Heart right ventricle (tissue), 16 donors: Measurements from ENCODE around the gene CCDC69. TPM values are rescaled to one million over a fixed set of nuclear protein-coding genes. Genes with fewer than 3 reads are reported as not detected.

Experiments used
- ATAC-seq, 8 donors: fragments of 200-7000 bp; cut with Tn5 transposase; one replicate each; pipeline ENCODE4 v1.9.1; 2020; ENCODE audit warnings: mild to moderate bottlenecking in 8 of 8, moderate library complexity in 8 of 8, moderate number of reproducible peaks in 1 of 8
- DNase-seq, 2 donors: peaks; one replicate each; pipeline ENCODE4 v3.0.0-alpha.2; 2020
- H3K27ac ChIP-seq, 10 donors: fragments of 200-600 bp; sonication (generic) in 2 of 10; one replicate each; pipeline versions ENCODE4 v1.5.0 to v1.8.0; 2020 to 2022; ENCODE audit warnings: mild to moderate bottlenecking in 3 of 10
- H3K27me3 ChIP-seq, 7 donors: fragments of 200-600 bp; one replicate each; pipeline ENCODE4 v1.8.0; 2021 to 2022; ENCODE audit warnings: mild to moderate bottlenecking in 2 of 7
- H3K36me3 ChIP-seq, 9 donors: fragments of 200-600 bp; sonication (generic) in 1 of 9; one replicate each; pipeline versions ENCODE4 v1.5.0 to v1.8.0; 2020 to 2022; ENCODE audit warnings: mild to moderate bottlenecking in 2 of 9
- H3K4me1 ChIP-seq, 9 donors: fragments of 200-600 bp; sonication (generic) in 1 of 9; one replicate each; pipeline versions ENCODE4 v1.5.0 to v1.8.0; 2020 to 2022; ENCODE audit warnings: mild to moderate bottlenecking in 4 of 9
- H3K4me3 ChIP-seq, 10 donors: fragments of 200-600 bp; sonication (generic) in 2 of 10; one replicate each; pipeline versions ENCODE4 v1.5.0 to v1.8.0; 2020 to 2022; ENCODE audit warnings: mild to moderate bottlenecking in 7 of 10, moderate library complexity in 2 of 10
- H3K9me3 ChIP-seq, 11 donors: fragments of 200-600 bp in 10 of 11; sonication (generic) in 2 of 11; one replicate each; pipeline versions ENCODE4 v1.5.0 to v1.8.0; 2013 to 2022; ENCODE audit warnings: mild to moderate bottlenecking in 2 of 11, control low read depth in 1 of 11, moderate library complexity in 1 of 11
- WGBS, 2 donors: extraction: QIAGEN DNeasy Blood & Tissue Kit; methylation state at CpG; one replicate each; pipeline ENCODE4 v1.1.7; 2013; ENCODE audit warnings: inconsistent platforms in 1 of 2; 5-methylcytosine and 5-hydroxymethylcytosine counted together
- intact Hi-C, 10 donors: fragments of 100-400 bp; cut with DNase I; formaldehyde crosslinking; loops; one replicate each; pipeline versions ENCODE4 v1.11.1 to v1.14.2; 2022
- polyA plus RNA-seq, 2 donors: library from polyadenylated mRNA; stranded (reverse); fragments of 200-250 nt; gene quantifications; one replicate each; pipeline ENCODE4 v1.2.3, GENCODE V29; 2013
- total RNA-seq, 10 donors: library from RNA; stranded (reverse); fragmentation: NEBNext Ultra II Directional in 3 of 10; extraction: Animal tissue kit (Norgen Biotek cat#: 25700) in 3 of 10; gene quantifications; one replicate each; pipeline versions ENCODE4 v1.2.1 to v1.2.4, GENCODE V29; 2021 to 2023
- TF ChIP-seq, protein P1 (sequence below), 9 donors: fragments of 200-600 bp; sonication (generic) in 2 of 9; IDR thresholded peaks; one replicate each; pipeline versions ENCODE4 v1.5.0 to v1.8.0; 2021 to 2022; ENCODE audit warnings: antibody characterized with exemption in 9 of 9, mild to moderate bottlenecking in 5 of 9, moderate library complexity in 1 of 9
- donor health status: Arrhythmogenic right ventricular cardiomyopathy.
- donor health status: ischemic (EF 13 %, LVEDD 7.1; RV severe dilation, severe dysfunction).
- donor health status: healthy with polysubstance abuse.
- donor health status: DM: no; HTN: yes; CAD: no.
- donor health status: DM: no; HTN: no; CAD: no.
- donor health status: ischemic (EF 25% LVEDD 6.9; RV normal size, moderate dysfunction).
- donor health status: ischemic (EF 25% LVEDD 5.7; RV mildly dilated, moderate dysfunction).
- donor health status: healthy.
- donor health status: DM: yes; HTN: yes; CAD: no.
- donor health status: Ischemic cardiomyopathy.
- donor health status: ischemic (EF 35%, LVEDD 5.7; RV mildly dilated, moderate dysfunction).
- donor health status: nonischemic (EF 11% LVEDD 7.7; RV severe dilation, severe dysfunction).
- donor health status: DM: yes; HTN: yes; CAD: no.
- donor health status: PGD.
- donor health status: ischemic (EF 29% LVEDD 5.4; RV normal size, mild dysfunction).
- donor health status: nonischemic (EF 23%, LVEDD 6.1; RV moderate dilation, normal function).

CCDC69 gene
- total and polyA plus RNA-seq, 12 donors: 50.8 to 191 (median 104) TPM

GRCh38 chr5:151155775-151156506, 68.0 kb downstream of the CCDC69 start:
- intact Hi-C loops: loop anchor here in 2 of 10 donors (5.0 kb wide), 3 partner anchors 81 to 149 kb away; no protein-coding TSS in a partner anchor
- Histone ChIP-seq H3K4me3 (peak overlapping the region; percentile 58 to 95 (median 84)), H3K36me3 (peaks cover 0 to 13% (median 0%) of the 10 kb centered on the region in 9 donors), H3K27me3 (no peaks in the 10 kb centered on the region), H3K27ac (peak overlapping the region; percentile 61 to 96 (median 89)), H3K4me1 (peaks cover 25 to 73% (median 65%) of the 10 kb centered on the region in 9 donors), H3K9me3 (no peaks in the 10 kb centered on the region)
- DNase-seq (peak; percentile 26 to 32), ATAC-seq (peak in 4 of 8 donors; percentile 9 to 53 (median 26))
- WGBS, 2 donors: 11 to 22% methylated on average over 9 of the region's 9 CpGs
- TF ChIP-seq, protein P1, sequence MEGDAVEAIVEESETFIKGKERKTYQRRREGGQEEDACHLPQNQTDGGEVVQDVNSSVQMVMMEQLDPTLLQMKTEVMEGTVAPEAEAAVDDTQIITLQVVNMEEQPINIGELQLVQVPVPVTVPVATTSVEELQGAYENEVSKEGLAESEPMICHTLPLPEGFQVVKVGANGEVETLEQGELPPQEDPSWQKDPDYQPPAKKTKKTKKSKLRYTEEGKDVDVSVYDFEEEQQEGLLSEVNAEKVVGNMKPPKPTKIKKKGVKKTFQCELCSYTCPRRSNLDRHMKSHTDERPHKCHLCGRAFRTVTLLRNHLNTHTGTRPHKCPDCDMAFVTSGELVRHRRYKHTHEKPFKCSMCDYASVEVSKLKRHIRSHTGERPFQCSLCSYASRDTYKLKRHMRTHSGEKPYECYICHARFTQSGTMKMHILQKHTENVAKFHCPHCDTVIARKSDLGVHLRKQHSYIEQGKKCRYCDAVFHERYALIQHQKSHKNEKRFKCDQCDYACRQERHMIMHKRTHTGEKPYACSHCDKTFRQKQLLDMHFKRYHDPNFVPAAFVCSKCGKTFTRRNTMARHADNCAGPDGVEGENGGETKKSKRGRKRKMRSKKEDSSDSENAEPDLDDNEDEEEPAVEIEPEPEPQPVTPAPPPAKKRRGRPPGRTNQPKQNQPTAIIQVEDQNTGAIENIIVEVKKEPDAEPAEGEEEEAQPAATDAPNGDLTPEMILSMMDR (IDR thresholded peaks at IDR 0.05): peak in 2 of 9 donors; percentile 16 to 20

DNA sequence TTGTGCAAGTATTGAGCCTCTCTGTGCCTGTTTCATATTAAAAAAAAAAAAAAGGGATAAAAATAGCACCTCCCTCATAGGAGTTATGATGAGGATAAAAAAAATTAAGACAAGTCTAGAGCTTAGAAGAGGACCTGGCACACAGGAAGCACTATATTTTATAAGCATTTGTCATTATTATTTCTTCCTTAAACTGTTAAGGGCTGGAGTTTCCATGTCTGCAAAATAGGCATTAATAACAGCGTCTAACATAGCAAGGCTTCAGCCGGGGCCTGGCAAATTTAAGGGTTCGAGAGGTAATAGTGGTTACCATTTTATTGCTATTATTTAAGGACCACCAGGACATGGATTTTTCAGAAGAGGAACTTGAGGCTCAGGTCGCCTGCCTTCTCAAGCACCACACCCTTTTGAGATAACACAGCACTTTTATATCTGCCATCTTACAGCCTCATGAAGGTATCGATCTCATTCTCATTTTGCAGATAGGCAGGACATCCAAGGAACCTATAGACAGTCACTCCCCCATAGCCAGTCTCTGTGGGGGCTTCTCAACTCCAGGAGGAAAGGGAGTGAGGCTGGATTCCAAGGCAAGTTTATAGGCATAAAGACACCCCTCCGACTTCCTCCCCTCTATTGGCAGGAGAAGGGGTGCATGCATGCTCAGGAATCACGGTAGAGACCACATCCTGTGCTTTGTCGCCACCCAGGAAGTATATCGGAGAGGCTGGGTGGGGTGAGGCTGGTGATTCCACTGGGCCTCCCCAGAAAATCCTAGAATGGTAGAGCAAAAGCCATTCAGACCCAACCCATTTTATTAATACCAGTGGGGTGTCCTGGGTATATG, 68.7 kb downstream of the CCDC69 start:
- peaks cover 33 to 81% (median 73%) of the 10 kb centered on the region in 9 donors for H3K4me1 ChIP-seq
- TF ChIP-seq, protein P1 (IDR thresholded peaks at IDR 0.05): no peak
- intact Hi-C loops: loop anchor here in 2 of 10 donors (5.0 kb wide), 3 partner anchors 82 to 148 kb away; no protein-coding TSS in a partner anchor
- H3K36me3 ChIP-seq: peaks cover 0 to 13% (median 0%) of the 10 kb centered on the region in 9 donors
- WGBS, 2 donors: 41% methylated on average over 9 of the region's 9 CpGs
- H3K4me3 ChIP-seq: peak overlapping the region in 9 of 10 donors; percentile 58 to 95 (median 85)
- no peak for DNase-seq
- no peak for ATAC-seq
- no peaks in the 10 kb centered on the region for H3K27me3 ChIP-seq
- no peaks in the 10 kb centered on the region for H3K9me3 ChIP-seq
- peak overlapping the region in 9 of 10 donors; percentile 86 to 96 (median 89) for H3K27ac ChIP-seq

DNA sequence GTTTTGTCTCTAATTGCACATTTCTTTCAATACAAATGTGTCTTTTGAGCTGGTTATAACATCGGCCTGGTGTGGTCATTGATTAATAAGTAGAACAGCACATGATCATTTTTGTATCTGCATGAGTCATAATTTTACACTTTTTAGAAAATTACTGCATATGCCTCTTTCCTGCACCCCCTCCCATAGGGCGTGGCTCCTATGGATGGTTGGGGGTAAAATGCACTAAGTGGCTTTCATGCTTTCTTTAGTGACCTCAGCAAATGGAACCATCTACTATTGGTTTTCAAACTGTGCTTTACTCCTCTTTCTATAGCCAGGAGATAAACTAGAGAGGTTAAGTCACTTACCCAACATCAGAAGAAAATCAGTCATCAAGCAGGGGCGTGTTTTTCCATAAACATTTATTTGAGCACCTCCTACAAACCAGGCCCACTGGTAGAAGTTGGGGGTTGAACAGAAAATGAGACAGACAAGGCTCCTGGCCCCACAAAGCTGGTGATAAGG, 70.1 kb downstream of the CCDC69 start:
- Histone ChIP-seq H3K27me3 (no peaks in the 10 kb centered on the region), H3K4me1 (peaks cover 35 to 93% (median 80%) of the 10 kb centered on the region in 9 donors), H3K4me3 (no peak overlapping the region), H3K9me3 (no peaks in the 10 kb centered on the region), H3K36me3 (peaks cover 0 to 13% (median 0%) of the 10 kb centered on the region in 9 donors), H3K27ac (peak overlapping the region in 1 of 10 donors; percentile 92)
- 85 to 90% methylated on average over 3 of the region's 3 CpGs for WGBS, 2 donors
- intact Hi-C loops: no loop called here
- ATAC-seq (no peak), DNase-seq (no peak)
- TF ChIP-seq, protein P1 (IDR thresholded peaks at IDR 0.05): no peak

DNA sequence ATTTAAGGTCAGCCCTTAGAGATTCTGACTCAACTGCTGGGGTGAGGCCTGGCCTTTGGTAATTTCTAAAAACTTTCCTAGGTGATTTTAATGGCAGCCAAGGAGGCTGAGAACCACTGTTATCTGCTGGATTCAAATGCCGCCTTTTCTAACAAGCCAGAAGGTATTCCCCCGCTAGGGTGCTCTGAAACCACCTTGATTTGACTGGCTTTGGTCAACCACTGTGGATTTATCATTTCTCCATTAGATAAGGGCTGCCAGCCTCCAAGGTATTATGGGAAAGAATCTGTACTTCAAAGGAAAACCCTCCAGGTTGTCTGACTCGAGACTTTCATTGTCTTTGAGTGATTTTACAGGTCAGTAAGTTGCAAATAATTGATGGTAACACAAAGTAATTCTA, 70.6 kb downstream of the CCDC69 start:
- intact Hi-C loops: no loop called here
- no peak for ATAC-seq
- Histone ChIP-seq H3K4me3 (no peak overlapping the region), H3K27ac (peak overlapping the region in 2 of 10 donors; percentile 11 to 92), H3K36me3 (peaks cover 0 to 13% (median 0%) of the 10 kb centered on the region in 9 donors), H3K9me3 (no peaks in the 10 kb centered on the region), H3K27me3 (no peaks in the 10 kb centered on the region), H3K4me1 (peaks cover 32 to 93% (median 79%) of the 10 kb centered on the region in 9 donors)
- WGBS, 2 donors: 76 to 79% methylated on average over 3 of the region's 3 CpGs
- DNase-seq: no peak
- TF ChIP-seq, protein P1 (IDR thresholded peaks at IDR 0.05): no peak
